ENCODE data around the gene RALGPS1.

DNA sequence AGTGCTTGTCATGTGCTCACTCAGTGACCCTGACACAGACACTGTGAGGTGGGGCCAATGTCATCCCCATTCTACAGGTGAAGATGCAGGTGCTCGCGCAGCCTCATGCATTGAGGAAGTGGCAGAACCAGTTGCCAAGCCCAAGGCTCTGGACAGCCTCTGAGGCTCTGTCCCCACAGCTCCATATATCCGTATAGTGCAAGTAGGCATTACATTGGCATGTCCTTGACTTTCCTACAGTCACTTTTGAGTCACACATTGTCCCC lies 266.7 kb downstream of the RALGPS1 start:
- TF ChIP-seq POLR2A (IDR thresholded peaks at IDR 0.05; ENCODE audit: low read depth): no peak
- TF ChIP-seq, protein P1, sequence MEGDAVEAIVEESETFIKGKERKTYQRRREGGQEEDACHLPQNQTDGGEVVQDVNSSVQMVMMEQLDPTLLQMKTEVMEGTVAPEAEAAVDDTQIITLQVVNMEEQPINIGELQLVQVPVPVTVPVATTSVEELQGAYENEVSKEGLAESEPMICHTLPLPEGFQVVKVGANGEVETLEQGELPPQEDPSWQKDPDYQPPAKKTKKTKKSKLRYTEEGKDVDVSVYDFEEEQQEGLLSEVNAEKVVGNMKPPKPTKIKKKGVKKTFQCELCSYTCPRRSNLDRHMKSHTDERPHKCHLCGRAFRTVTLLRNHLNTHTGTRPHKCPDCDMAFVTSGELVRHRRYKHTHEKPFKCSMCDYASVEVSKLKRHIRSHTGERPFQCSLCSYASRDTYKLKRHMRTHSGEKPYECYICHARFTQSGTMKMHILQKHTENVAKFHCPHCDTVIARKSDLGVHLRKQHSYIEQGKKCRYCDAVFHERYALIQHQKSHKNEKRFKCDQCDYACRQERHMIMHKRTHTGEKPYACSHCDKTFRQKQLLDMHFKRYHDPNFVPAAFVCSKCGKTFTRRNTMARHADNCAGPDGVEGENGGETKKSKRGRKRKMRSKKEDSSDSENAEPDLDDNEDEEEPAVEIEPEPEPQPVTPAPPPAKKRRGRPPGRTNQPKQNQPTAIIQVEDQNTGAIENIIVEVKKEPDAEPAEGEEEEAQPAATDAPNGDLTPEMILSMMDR (IDR thresholded peaks at IDR 0.05): no peak
- no peak for TF ChIP-seq POLR2AphosphoS5 (IDR thresholded peaks at IDR 0.05)
